ENCODE data around the gene NOTCH4.

NOTCH4 gene

DNA sequence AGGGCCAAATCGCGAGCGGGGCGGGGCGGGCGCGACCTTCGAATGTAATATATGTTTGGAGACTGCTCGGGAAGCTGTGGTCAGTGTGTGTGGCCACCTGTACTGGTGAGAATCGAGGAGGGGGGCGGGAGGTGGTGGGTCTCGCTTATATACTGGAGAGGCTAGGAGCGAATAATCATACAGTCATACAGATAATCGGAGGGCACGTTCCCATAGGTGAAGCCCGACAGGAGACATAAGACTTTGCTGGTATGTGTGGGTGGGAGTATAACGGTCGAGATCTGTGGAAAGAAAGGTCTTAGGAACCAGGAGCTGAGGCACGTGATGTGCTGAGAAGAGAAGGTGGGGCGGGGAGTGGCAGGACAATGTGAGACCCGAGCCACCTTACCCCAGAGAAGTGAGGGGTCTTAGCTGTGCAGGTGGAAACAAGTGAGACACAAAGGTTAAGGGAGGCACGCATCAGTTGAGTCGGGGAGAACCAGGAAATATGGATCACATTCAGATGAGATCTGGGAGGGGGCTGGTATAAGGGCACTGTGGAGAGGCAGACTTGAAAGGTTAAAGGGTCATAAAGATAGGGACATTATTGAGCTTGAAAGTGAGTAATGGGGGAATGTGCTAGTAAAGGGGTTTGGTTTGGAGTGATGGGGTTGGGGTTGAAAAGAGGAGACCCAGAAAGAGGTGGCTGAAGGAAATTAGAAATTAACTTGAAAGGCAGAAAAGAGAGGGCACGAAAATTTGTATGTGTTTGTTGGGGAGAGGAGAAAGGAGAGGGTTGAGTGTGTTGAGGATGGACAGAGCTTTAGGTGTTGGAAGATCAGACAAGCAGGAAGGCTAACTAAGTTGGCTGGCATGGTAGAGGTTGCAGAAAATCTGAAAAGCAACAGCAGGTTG is 45.1 kb downstream of the NOTCH4 start:
- peak; percentile 43 for DNase-seq

DNA sequence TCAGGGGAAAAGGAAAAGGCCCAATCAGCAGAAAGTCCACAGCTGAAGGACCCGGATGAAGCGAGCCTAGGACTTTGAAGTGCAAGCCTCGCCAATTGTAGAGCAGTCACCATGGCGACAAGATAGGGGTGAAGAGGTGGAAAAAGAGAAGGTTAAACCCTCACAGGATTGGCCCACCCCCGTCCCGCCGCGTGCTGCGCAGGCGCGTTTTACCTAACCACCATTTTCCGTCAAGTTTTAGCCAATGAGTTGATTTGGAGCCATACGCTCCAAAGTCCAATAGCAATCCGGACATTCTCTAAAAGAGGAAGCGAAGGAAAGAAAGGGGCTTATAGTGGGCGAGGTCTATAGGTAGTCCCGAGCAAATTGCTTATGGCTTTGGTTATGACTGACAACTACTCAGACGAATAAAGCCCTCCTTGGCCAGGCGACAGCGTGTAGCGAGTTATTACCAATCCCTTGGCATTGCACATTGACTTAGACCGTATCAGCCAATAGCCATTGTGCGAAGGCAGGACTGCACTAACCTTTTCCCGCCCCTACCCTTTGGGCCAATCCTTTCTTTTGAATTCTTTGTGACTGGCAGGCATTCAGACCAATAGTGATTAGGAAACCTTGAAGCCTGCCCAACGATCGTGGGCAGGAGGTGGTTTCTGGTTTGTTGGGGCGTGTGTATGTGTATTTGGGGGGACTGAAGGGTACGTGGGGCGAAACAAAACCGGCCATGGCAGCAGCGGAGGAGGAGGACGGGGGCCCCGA is 45.9 kb downstream of the NOTCH4 start, which contains the start of gene RNF5:
RNF5 (plus strand) TSS at position 618 of the 759 bp plus-strand sequence; CDS start at position 725, 107 bp downstream.
- peak; percentile 100 for DNase-seq

DNA sequence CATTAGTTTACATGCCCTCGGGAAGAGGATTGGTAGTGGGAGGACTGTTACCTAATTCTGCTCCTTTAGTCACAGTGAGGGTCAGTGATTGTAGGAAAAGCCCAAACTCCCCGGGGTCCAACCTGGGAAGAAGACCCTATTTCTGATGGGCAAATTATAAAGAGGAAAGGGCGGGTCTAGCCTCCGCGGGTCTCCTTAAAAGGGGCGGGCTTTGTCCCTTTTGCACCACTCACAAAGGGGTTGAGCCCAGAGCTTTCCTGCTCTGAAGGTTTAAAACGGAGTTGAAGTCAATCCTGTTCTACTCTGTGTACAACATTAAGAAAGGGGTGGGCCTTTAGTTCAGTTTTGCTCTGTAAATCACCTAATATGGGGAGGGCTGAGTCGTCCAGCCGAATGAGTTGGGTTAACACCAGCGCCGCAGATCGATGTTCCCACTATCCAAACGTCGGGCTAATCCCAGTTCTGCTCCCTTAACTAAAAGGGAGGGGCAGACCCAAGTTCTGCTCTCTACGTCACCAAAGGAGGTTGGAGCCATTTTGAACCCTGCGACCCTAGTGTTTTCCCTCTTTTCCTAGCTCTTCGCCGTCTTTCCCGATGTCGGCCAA is 46.6 kb downstream of the NOTCH4 start:
- DNase-seq = peak; percentile 76

DNA sequence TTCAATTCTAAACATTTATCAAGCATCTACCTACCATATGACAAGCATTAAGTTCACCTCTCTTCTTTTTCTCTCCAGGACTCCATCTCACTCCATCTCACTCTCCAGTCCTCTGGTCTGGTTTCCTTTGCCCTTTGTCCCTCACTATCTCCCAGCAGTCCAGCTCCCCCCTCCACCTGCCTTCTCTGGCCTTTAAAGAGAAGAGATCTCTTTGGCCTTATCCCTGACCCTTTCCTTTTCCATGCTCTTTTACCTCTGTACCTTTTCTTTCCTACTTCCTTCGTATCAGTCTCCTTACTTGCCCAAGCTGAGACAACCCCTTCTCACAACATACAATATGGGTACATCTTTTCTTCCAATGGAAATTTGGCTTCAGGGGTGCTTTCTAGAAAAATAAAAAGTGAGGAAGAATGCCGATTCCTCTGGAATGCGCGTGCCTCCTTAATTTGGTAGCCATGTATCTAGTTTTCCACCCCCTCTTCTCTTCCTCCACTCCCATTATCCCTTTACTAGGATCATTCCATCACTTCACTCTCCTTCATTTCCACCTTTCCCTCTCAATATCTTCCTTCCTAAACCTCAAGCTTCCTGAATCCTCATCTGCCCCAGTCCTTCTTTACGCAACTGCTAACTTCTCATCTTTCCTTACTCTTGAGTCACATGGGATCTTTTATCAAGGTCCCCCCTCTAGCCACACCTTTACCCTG is 47.2 kb downstream of the NOTCH4 start:
- no peak for DNase-seq

DNA sequence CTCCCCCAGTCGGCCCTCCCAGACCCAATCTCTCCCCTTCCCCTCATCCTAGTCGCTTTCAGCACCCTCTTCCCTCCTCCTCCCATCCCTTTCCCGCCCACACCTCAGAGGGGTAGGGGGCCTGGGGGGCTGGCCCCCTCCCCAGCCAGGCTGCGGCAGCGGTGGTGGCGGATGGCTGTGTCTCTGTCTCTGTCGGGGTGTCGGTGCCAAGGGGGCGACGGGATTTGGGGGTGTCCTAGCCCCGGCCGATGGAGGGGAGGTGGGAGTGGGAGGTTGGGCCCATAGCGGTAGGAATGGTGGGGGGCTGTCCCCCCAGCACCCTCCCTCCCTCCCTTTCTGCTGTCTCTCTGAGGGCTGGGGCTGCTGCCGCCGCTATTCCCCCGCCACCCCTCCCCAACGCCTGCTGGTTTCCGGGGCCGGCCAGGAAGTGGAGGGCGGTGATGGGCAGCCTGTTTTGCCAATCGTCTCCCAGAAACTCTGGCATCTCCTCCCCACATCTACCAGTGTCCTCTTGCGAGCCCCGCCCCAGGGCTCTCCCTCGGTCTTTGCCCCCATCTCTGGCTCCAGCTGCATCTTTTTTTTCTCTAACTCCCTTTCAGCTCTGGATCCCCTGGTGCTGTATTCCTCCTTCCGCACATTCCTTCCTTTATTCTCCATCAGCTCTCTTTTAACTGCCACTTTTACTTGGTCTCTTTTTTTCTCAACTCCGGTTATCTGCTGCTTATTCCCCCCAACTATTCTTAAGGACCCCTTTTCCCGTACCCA is 48.0 kb downstream of the NOTCH4 start, which contains the start of gene AGPAT1:
AGPAT1 (minus strand) TSS at position 374 of the 765 bp plus-strand sequence. CDS start 4,588 bp downstream, outside the sequence.
- DNase-seq = peak; percentile 97

DNA sequence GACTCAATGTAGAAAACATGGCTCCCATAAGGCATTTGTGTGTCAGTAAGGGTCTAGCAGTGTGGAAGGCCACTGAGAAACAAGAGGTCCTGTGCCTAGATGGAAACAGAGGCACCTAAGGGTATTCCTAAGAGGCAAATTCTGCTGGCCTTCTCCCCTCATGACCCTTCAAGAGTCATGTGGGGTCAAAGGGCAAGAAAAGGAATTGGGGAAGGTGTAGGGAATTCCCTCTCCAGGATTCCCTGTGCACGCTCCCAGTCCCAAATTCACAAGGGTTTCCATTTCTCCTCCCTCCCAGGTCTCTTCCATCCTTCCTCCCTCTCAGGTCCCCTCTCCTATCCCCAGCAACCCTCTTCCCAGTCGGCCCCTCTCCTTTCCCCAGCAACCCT is 48.6 kb downstream of the NOTCH4 start:
- peak; percentile 33 for DNase-seq

- no peak for DNase-seq
Measured at GRCh38 chr6:32174416-32174815, 49.5 kb downstream of the NOTCH4 start.

- no peak for DNase-seq
Measured at GRCh38 chr6:32173051-32173727, 50.7 kb downstream of the NOTCH4 start.

- DNase-seq = no peak
Measured at GRCh38 chr6:32171234-32171633, 52.6 kb downstream of the NOTCH4 start.

GRCh38 chr6:32170294-32170693 is 53.6 kb downstream of the NOTCH4 start:
- DNase-seq = no peak

DNA sequence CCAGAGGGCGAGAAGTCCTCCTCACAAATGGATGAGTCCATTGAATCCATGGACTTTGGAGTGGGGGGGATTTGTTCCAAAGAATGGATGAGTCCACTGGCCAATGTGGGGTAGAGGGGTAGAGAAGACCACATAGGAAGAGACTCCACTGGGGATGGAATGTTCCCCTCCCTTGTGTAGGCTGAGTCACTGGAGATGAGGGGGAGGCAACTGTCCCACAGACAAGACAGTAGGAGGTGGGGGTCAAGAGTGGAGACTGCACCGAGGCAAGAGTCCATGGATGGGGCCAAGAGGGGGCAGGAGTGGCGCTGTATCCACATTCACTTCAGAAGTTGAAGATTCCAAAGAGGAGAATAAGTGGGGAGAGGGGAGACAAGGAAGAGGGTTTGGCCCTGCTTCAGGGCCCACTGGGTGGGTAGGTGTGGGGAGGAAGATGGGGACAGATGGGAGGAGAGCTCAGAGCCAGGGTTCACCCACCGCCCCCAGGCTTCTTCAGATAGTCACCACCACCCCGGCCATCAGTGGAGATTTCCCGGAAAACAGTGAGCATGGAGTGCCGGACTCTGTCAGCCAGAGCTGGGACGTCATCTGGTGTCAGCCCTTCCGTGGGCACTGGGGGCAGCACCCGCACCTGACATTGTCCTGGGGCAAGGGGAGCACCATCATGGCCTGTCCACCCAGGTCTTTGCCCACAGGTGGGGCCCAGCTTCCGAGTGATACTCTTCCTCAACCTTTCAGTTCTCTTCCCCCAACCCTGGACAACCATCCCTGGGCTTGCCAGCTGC is 54.9 kb downstream of the NOTCH4 start:
- no peak for DNase-seq

DNA sequence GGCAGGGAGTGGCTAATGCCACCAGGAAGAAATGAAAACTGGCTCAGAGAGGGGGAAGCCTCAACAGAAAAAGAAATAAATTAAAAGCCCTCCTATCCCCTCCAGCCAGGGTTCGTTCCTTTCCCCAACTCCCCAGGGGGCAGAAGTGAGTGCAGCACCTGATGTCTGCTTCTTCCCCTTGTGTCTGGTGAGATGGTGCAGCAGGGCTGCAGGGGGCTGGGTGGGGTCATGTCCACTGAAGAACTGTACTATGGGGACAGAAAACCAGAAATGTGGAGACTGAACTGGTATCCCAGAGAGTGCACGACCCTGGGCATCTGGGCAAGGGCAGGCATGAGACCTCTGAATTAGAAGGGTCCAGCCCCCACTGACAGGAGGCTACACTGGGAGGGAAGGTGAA is 55.5 kb downstream of the NOTCH4 start:
- peak; percentile 59 for DNase-seq

- DNase-seq = peak; percentile 97
Measured at GRCh38 chr6:32167761-32168262, 56.1 kb downstream of the NOTCH4 start.

DNA sequence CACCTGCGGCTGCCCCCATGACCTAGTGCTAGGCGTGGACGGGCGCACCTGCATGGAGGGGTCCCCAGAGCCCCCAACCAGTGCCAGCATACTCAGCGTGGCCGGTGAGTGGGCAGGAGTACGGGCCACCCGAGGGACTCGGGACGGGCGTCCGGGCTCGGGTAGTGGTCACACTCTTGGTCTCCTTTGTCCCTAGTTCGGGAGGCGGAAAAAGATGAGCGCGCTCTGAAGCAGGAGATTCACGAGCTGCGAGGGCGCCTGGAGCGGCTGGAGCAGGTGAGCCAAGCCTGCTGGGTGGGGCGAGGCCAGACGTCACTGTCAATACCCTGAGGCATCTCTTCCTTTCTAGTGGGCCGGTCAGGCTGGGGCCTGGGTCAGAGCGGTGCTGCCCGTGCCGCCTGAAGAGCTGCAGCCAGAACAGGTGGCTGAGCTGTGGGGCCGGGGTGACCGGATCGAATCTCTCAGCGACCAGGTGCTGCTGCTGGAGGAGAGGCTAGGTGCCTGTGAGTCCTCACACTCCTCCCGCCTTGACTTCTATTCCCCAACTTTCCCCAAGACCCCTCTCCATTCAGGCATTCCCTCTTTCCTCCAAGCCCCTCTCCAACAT is 56.6 kb downstream of the NOTCH4 start:
- DNase-seq = no peak

DNA sequence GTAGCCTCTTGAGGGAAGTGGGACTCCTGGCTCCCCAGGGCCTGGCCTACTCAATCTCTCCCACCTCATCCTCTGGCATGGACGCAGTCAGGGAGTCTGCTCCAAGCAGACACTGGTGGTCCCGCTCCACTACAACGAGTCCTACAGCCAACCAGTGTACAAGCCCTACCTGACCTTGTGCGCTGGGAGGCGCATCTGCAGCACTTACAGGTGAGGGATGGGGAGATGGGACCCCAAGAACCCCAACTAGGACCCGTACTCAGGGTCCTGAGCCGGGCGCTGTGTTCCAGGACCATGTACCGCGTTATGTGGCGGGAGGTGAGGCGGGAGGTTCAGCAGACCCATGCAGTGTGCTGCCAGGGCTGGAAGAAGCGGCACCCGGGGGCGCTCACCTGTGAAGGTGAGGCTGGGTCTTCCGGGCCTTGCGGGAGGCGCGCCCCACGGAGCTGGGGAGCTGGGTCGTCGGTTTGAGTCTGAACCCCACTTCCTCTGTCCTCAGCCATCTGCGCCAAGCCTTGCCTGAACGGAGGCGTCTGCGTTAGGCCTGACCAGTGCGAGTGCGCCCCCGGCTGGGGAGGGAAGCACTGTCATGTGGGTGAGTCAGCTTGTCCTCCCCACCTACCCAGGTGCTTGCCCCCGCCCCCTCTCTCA is 57.3 kb downstream of the NOTCH4 start:
- DNase-seq = peak; percentile 44

DNA sequence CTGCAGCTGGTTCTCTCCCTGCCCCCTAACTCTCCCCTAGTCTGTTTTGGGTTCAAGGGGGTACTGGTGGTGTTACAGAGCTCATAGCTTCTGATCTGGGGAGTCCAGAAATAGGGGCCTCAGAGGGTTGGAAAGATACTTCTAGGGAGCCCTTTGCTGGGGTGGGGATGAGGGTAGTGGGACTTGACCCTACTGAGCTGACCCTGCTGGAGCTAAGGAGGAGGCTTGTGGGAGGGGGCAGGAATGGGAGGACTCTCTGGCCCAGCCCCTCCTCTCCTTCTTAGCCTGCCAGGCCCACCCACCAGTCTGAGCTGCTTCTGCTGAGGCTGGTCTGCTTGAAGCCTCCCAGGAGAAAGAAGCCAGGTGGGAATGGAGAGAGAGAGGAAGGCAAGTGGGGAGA is 59.6 kb downstream of the NOTCH4 start, which contains the start of gene EGFL8:
EGFL8 (plus strand) TSS at position 301 of the 400 bp plus-strand sequence. CDS start 1,571 bp downstream, outside the sequence.
- no peak for DNase-seq

GRCh38 chr6:32163559-32164258 is 60.2 kb downstream of the NOTCH4 start:
- no peak for DNase-seq

DNA sequence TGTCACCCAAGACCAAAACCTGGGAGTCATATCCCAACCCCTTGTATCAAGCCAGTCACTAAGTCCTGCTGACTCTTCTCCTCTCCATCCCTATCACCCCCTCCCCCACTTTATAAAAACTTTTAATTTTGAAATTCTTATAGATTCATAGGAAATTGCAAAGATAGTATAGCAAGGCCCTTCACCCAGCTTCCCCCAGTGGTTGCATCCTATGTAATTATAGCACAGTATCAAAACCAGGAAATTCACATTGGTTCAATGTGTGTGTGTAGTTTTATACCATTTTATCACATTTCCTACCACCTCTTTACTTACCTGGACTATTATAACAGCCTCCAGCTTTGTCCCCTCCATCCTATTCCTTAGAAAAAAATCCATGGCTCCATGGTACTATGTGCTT is 65.8 kb downstream of the NOTCH4 start:
- DNase-seq = no peak

All from hematopoietic multipotent progenitor cell treated with erythropoietin and hydrocortisone succinate and interleukin-3 and kit ligand, for 8 days (in vitro differentiated cells).